ENCODE data around the gene CCDC14. TPM values are rescaled to one million over a fixed set of nuclear protein-coding genes. Genes with fewer than 3 reads are reported as not detected.
"Not testable (repeated sequence)": the region's sequence is repeated elsewhere in the genome, so short reads cannot be mapped to it uniquely, and the experiment has no call there.

CCDC14 gene
- total RNA-seq, 1 donor from 2014 or later = 30.1 TPM

DNA sequence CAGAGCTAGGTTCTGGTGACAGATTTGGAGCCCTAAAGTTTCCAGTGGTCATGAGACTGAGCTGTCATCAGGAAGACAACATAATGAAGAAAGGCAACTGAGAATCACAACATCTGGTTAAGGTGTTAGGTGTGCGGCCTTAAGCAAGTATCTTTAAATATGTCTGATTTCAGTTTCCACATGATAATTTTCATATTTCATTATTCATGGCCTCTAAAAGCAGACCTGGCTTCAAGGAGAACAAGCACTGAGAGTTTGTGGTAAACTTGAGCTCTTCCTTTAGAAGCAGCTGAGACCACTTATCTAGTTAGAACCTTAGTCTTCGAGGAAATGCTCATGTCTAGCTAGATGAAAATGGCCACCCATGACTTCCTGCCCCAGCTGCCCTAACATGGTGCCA, 51.2 kb downstream of the CCDC14 start:
- TF ChIP-seq, protein P1, sequence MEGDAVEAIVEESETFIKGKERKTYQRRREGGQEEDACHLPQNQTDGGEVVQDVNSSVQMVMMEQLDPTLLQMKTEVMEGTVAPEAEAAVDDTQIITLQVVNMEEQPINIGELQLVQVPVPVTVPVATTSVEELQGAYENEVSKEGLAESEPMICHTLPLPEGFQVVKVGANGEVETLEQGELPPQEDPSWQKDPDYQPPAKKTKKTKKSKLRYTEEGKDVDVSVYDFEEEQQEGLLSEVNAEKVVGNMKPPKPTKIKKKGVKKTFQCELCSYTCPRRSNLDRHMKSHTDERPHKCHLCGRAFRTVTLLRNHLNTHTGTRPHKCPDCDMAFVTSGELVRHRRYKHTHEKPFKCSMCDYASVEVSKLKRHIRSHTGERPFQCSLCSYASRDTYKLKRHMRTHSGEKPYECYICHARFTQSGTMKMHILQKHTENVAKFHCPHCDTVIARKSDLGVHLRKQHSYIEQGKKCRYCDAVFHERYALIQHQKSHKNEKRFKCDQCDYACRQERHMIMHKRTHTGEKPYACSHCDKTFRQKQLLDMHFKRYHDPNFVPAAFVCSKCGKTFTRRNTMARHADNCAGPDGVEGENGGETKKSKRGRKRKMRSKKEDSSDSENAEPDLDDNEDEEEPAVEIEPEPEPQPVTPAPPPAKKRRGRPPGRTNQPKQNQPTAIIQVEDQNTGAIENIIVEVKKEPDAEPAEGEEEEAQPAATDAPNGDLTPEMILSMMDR (IDR thresholded peaks at IDR 0.05) = no peak
- ATAC-seq (ENCODE audit: low read depth) (no peak), DNase-seq (no peak)
- no peaks in the 10 kb centered on the region for H3K4me1 Mint-ChIP-seq
- POLR2A ChIA-PET = no interaction called here
- intact Hi-C loops (cut with micrococcal nuclease) = no loop called here
- H3K27me3 Mint-ChIP-seq = no peaks in the 10 kb centered on the region
- CTCF ChIA-PET = no interaction called here
- H3K36me3 Mint-ChIP-seq (ENCODE audit: low read depth) = peaks cover under 1% of the 10 kb centered on the region
- H3K27ac Mint-ChIP-seq = no peak overlapping the region
- no peaks in the 10 kb centered on the region for H3K9me3 Mint-ChIP-seq
- H3K4me3 Mint-ChIP-seq = no peak overlapping the region

DNA sequence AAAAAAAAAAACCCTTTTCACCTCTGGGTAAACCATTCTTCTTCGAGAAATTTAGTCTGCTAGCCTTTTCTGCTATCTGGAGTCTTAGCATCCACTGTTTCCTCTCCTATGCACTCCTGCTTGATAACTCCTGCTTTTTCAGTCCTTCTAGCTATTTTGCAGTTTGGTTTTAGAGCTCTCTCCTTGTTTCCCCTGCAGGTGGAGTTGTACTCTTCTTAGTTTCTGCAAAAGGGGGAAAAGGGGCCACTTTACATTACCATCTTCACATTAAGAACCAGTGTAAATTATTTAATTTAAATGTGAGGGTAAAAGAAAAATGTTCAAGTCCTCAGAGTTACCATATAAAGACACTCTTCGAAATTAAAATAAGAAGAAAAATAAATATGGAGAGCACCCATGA, 53.3 kb downstream of the CCDC14 start:
- Mint-ChIP-seq H3K27me3 (no peaks in the 10 kb centered on the region), H3K27ac (no peak overlapping the region), H3K9me3 (no peaks in the 10 kb centered on the region), H3K4me3 (no peak overlapping the region), H3K4me1 (no peaks in the 10 kb centered on the region), H3K36me3 (ENCODE audit: low read depth) (no peaks in the 10 kb centered on the region)
- ATAC-seq (ENCODE audit: low read depth) (no peak), DNase-seq (no peak)
- ChIA-PET CTCF (no interaction called here), POLR2A (no interaction called here)
- intact Hi-C loops (cut with micrococcal nuclease) = no loop called here
- TF ChIP-seq, protein P1 (IDR thresholded peaks at IDR 0.05) = no peak

- Mint-ChIP-seq H3K4me3 (no peak overlapping the region), H3K27ac (no peak overlapping the region), H3K9me3 (no peaks in the 10 kb centered on the region), H3K36me3 (ENCODE audit: low read depth) (no peaks in the 10 kb centered on the region), H3K4me1 (peaks cover 2% of the 10 kb centered on the region), H3K27me3 (no peaks in the 10 kb centered on the region)
- POLR2A ChIA-PET = no interaction called here
- CTCF ChIA-PET = no interaction called here
- no peak for DNase-seq
- intact Hi-C loops (cut with micrococcal nuclease) = no loop called here
- ATAC-seq (ENCODE audit: low read depth) = no peak
- TF ChIP-seq, protein P1 (IDR thresholded peaks at IDR 0.05) = no peak
These were observed 61.6 kb downstream of the CCDC14 start for GRCh38 chr3:123899300-123899865.

DNA sequence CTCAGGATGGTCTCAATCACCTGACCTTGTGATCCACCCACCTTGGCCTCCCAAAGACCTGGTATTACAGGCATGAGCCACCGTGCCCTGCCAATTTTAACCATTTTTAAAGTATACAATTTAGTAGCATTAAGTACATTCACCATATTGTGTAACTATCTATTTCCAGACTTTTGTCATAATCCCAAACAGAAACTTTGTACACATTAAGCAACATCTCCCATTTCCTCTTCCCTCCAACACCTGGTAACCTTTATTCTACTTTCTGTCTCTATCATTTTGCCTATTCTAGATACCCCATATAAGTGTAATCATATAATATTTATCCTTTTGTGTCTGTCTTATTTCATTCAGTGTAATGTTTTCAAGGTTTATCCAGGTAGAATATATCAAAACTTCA, 68.0 kb downstream of the CCDC14 start:
- ATAC-seq (ENCODE audit: low read depth) (no peak), DNase-seq (no peak)
- Mint-ChIP-seq H3K4me1 (peaks cover 2% of the 10 kb centered on the region), H3K27me3 (peaks cover 9% of the 10 kb centered on the region), H3K4me3 (no peak overlapping the region), H3K9me3 (peaks cover 16% of the 10 kb centered on the region), H3K36me3 (ENCODE audit: low read depth) (no peaks in the 10 kb centered on the region), H3K27ac (no peak overlapping the region)
- ChIA-PET CTCF (no interaction called here), POLR2A (no interaction called here)
- TF ChIP-seq, protein P1 (IDR thresholded peaks at IDR 0.05) = no peak
- intact Hi-C loops (cut with micrococcal nuclease) = no loop called here

DNA sequence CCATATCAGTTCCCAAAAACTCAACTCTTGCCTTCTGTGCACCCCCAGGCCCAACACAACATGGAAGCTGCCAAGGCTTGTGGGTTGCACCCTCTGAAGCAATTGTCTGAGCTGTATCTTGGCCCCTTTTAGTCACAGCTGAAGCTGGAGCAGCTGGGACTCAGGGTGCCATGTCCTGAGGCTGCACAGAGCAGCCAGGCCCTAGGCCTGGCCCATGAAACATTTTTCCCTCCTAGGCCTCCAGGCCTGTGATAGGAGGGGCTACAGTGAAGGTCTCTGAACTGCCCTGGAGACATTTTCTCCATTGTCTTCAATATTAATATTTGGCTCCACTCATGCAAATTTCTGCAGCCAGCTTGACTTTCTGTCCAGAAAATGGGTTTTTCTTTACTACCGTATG, 68.8 kb downstream of the CCDC14 start:
- Mint-ChIP-seq H3K36me3 (ENCODE audit: low read depth) (no peaks in the 10 kb centered on the region), H3K4me1 (peaks cover 2% of the 10 kb centered on the region), H3K27me3 (peaks cover 10% of the 10 kb centered on the region), H3K9me3 (peaks cover 16% of the 10 kb centered on the region), H3K27ac (no peak overlapping the region), H3K4me3 (no peak overlapping the region)
- intact Hi-C loops (cut with micrococcal nuclease) = no loop called here
- ATAC-seq (ENCODE audit: low read depth) (no peak), DNase-seq (no peak)
- TF ChIP-seq, protein P1 (IDR thresholded peaks at IDR 0.05) = no peak
- CTCF ChIA-PET = no interaction called here
- POLR2A ChIA-PET = no interaction called here

GRCh38 chr3:123890991-123891390, 70.0 kb downstream of the CCDC14 start:
- ATAC-seq (ENCODE audit: low read depth); DNase-seq; H3K4me3 Mint-ChIP-seq; H3K27ac Mint-ChIP-seq; intact Hi-C loops (cut with micrococcal nuclease); CTCF ChIA-PET; H3K36me3 Mint-ChIP-seq (ENCODE audit: low read depth); H3K4me1 Mint-ChIP-seq; POLR2A ChIA-PET: not testable (repeated sequence)
- peaks cover 16% of the 10 kb centered on the region for H3K9me3 Mint-ChIP-seq
- H3K27me3 Mint-ChIP-seq = peaks cover 11% of the 10 kb centered on the region

DNA sequence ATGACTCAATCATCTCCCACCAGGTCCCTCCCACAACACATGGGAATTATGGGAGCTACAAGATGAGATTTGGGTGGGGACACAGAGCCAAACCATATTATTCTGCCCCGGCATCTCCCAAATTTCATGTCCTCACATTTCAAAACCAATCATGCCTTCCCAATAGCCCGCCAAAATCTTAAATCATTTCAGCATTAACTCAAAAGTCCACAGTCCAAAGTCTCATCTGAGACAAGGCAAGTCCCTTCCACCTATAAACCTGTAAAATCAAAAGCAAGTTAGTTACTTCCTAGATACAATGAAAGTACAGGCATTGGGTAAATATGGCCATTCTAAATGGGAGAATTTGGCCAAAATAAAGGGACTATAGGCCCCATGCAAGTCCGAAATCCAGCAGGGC, 70.9 kb downstream of the CCDC14 start:
- CTCF ChIA-PET; H3K4me3 Mint-ChIP-seq; DNase-seq; H3K4me1 Mint-ChIP-seq; H3K27ac Mint-ChIP-seq; intact Hi-C loops (cut with micrococcal nuclease); POLR2A ChIA-PET; H3K36me3 Mint-ChIP-seq (ENCODE audit: low read depth); ATAC-seq (ENCODE audit: low read depth): not testable (repeated sequence)
- Mint-ChIP-seq H3K9me3 (peaks cover 16% of the 10 kb centered on the region), H3K27me3 (peaks cover 16% of the 10 kb centered on the region)
